ENCODE data around the gene TPCN1. TPM values are rescaled to one million over a fixed set of nuclear protein-coding genes. Genes with fewer than 3 reads are reported as not detected.

Gene TPCN1
- total RNA-seq, 1 donor from 2014 or later, result 39.5 TPM

DNA sequence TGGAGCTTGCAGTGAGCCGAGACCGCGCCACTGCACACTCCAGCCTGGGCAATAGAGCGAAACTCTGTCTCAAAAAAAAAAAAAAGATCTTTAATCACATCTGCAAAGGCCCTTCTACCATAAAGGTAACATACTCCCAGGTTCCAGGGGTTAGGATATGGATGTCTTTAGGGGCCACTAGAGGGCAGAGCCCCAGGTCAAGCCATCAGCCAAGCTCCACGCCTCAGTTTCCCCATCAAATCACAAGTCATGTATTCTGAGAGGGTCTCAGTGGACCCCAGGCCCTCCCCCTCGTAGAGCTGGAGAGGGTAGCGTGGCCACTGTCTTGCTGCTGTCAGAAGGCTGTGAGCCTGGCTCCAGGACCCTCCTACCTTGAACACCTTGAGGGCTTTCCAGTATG lies 94.9 kb downstream of the TPCN1 start:
- DNase-seq (ENCODE audit: extremely low spot score in 2 of 2), result no peak
- Histone ChIP-seq H3K27ac (no peak overlapping the region), H3K9me3 (no peaks in the 10 kb centered on the region), H3K4me3 (no peak overlapping the region), H3K27me3 (no peaks in the 10 kb centered on the region), H3K4me1 (no peaks in the 10 kb centered on the region), H3K36me3 (peaks cover 0 to 77% of the 10 kb centered on the region in 2 donors)
- TF ChIP-seq POLR2A (IDR thresholded peaks at IDR 0.05) (no peak), POLR2AphosphoS5 (IDR thresholded peaks at IDR 0.05; ENCODE audit: insufficient read depth in 1 of 2, low read depth in 1 of 2) (no peak)
- TF ChIP-seq, protein P1, sequence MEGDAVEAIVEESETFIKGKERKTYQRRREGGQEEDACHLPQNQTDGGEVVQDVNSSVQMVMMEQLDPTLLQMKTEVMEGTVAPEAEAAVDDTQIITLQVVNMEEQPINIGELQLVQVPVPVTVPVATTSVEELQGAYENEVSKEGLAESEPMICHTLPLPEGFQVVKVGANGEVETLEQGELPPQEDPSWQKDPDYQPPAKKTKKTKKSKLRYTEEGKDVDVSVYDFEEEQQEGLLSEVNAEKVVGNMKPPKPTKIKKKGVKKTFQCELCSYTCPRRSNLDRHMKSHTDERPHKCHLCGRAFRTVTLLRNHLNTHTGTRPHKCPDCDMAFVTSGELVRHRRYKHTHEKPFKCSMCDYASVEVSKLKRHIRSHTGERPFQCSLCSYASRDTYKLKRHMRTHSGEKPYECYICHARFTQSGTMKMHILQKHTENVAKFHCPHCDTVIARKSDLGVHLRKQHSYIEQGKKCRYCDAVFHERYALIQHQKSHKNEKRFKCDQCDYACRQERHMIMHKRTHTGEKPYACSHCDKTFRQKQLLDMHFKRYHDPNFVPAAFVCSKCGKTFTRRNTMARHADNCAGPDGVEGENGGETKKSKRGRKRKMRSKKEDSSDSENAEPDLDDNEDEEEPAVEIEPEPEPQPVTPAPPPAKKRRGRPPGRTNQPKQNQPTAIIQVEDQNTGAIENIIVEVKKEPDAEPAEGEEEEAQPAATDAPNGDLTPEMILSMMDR (IDR thresholded peaks at IDR 0.05), result no peak
- intact Hi-C loops (cut with DNase I), result no loop called here

DNA sequence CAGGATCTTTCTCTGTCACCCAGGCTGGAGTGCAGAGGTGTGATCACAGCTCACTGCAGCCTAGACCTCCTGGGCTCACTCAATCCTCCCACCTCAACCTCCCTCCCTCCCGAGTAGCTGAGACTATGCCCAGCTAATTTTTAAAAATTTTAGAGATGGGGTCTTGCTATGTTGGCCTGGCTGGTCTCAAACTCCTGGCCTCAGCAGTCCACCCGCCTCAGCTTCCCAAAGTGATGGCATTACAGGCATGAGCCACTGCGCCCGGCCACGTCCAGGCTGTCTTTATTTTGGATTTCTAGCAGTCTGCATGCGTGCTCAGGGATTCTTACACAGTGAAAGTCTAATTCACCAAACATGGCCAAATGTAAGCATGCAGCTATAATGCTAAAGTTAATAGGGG lies 95.9 kb downstream of the TPCN1 start:
- intact Hi-C loops (cut with DNase I), result no loop called here
- no peak overlapping the region for H3K27ac ChIP-seq
- TF ChIP-seq POLR2AphosphoS5 (IDR thresholded peaks at IDR 0.05; ENCODE audit: insufficient read depth in 1 of 2, low read depth in 1 of 2) (no peak), POLR2A (IDR thresholded peaks at IDR 0.05) (no peak)
- TF ChIP-seq, protein P1 (IDR thresholded peaks at IDR 0.05), result no peak
- DNase-seq (ENCODE audit: extremely low spot score in 2 of 2), result no peak
- peaks cover 0 to 70% of the 10 kb centered on the region in 2 donors for H3K36me3 ChIP-seq
- no peak overlapping the region for H3K4me3 ChIP-seq
- no peaks in the 10 kb centered on the region for H3K4me1 ChIP-seq
- no peaks in the 10 kb centered on the region for H3K27me3 ChIP-seq
- H3K9me3 ChIP-seq, result no peaks in the 10 kb centered on the region

DNA sequence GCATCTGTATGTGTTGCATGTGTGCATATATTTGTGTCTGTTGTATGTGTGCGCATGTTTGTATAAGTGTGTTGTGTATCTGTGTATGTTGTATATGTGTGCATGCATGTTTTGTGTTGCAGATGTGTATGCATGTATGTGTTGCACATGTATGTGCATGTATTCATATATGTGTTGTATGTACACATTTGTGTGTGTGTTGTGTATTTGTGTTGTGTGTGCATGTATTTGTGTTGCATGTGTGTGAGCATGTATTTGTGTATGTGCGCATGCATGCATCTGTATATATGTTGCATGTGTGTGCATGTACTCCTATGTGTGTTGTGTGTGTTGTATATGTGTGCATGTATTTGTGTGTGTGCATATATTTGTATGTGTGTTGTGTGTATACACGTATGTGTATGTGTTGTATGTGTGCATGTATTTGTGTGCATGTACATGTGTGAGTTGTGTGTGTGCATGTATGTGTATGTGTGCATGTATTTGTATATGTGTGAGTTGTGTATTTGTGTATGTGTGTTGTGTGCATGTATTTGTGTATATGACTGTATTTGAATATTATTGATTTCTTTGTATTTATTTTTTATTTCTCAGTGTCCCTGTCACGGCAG lies 96.9 kb downstream of the TPCN1 start:
- TF ChIP-seq POLR2A (IDR thresholded peaks at IDR 0.05), result no peak
- no peak for TF ChIP-seq POLR2AphosphoS5 (IDR thresholded peaks at IDR 0.05; ENCODE audit: insufficient read depth in 1 of 2, low read depth in 1 of 2)
- TF ChIP-seq, protein P1 (IDR thresholded peaks at IDR 0.05), result no peak
- no peak overlapping the region for H3K27ac ChIP-seq
- peaks cover 0 to 64% of the 10 kb centered on the region in 2 donors for H3K36me3 ChIP-seq

DNA sequence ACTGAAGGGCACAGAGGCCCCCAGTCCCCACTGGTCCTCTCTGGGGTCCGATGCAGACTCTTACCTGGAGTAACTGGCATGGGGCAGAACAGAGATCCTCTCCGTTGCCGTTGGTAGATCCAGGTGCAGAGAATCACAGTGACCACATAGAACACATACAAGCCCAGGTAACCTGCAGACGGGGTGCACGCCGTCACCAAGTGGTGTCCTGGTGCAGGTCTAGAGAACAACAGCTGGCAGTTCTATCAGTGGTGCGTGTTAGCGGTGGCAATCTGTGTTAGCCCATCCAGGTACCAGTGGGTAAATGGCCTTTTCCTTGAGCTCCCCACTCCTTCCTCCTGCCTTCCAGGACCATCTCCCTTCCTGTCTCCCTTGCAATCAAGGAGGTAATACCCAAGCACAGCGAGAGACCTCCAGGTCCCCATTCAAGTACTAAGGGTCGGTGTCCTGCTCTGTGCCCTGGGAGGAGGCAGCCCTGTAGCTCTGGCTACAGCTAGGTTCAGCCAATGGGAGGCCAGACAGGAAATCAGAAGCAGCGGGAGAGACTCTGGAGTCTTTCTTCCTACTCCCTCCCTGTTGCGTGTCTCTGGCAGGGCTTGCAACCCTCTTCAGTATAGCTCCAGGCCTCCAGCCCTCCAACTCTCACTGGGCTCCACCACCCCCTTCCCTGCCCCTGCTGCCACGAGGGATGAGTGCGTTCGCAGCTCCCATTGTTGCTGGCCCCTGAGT lies 97.8 kb downstream of the TPCN1 start:
- Histone ChIP-seq H3K4me3 (no peak overlapping the region), H3K27me3 (no peaks in the 10 kb centered on the region), H3K4me1 (no peaks in the 10 kb centered on the region), H3K36me3 (peaks cover 0 to 55% of the 10 kb centered on the region in 2 donors), H3K9me3 (no peaks in the 10 kb centered on the region), H3K27ac (no peak overlapping the region)
- TF ChIP-seq POLR2A (IDR thresholded peaks at IDR 0.05), result no peak
- TF ChIP-seq, protein P1 (IDR thresholded peaks at IDR 0.05), result no peak
- no peak for TF ChIP-seq POLR2AphosphoS5 (IDR thresholded peaks at IDR 0.05; ENCODE audit: insufficient read depth in 1 of 2, low read depth in 1 of 2)
- no peak for DNase-seq (ENCODE audit: extremely low spot score in 2 of 2)
- intact Hi-C loops (cut with DNase I), result no loop called here

More for the DNA sequence above, 96.9 kb downstream of the TPCN1 start:
- DNase-seq (ENCODE audit: extremely low spot score in 2 of 2), result no peak
- Histone ChIP-seq H3K9me3 (no peaks in the 10 kb centered on the region), H3K27me3 (no peaks in the 10 kb centered on the region), H3K4me3 (no peak overlapping the region), H3K4me1 (no peaks in the 10 kb centered on the region)
- intact Hi-C loops (cut with DNase I), result no loop called here

DNA sequence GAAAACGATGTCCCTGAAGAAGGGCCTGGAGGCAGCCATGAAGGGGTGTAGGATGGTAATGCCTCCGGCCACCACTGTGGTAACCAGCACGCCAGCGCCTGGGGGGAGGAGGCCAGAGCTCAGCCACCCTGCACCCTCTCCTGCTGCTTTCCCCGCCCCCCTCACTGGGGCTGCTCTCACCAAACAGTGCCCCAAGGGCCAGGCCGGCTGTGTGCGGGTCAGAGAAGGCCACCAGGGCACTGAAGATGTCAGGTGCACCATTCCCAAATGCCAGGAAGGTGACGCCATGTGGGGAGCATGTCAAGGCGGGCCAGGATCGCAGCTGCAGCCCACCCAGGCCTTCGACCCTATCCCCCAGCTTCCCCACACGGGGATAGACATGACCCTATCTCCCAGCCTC lies 99.1 kb downstream of the TPCN1 start:
- TF ChIP-seq POLR2A (IDR thresholded peaks at IDR 0.05) (no peak), POLR2AphosphoS5 (IDR thresholded peaks at IDR 0.05; ENCODE audit: insufficient read depth in 1 of 2, low read depth in 1 of 2) (no peak)
- TF ChIP-seq, protein P1 (IDR thresholded peaks at IDR 0.05), result no peak
- Histone ChIP-seq H3K27me3 (no peaks in the 10 kb centered on the region), H3K4me1 (peaks cover 2% of the 10 kb centered on the region), H3K27ac (no peak overlapping the region), H3K36me3 (peaks cover 0 to 50% of the 10 kb centered on the region in 2 donors), H3K9me3 (no peaks in the 10 kb centered on the region), H3K4me3 (no peak overlapping the region)
- intact Hi-C loops (cut with DNase I), result no loop called here
- no peak for DNase-seq (ENCODE audit: extremely low spot score in 2 of 2)
